ENCODE measurements around the gene KLHL18. TPM values are rescaled to one million over a fixed set of nuclear protein-coding genes. Genes with fewer than 3 reads are reported as not detected.
A peak's percentile ranks its signal among the peaks of the same experiment; 100 is the strongest.
"Not testable (repeated sequence)": the region's sequence is repeated elsewhere in the genome, so short reads cannot be mapped to it uniquely, and the experiment has no call there.

Gene KLHL18
- total RNA-seq, 1 donor from 2014 or later, result 36.1 TPM

GRCh38 chr3:47291158-47291753 is 8.5 kb downstream of the KLHL18 start:
- Mint-ChIP-seq H3K36me3 (ENCODE audit: low read depth) (peaks cover 2% of the 10 kb centered on the region), H3K27me3 (ENCODE audit: low read depth) (no peaks in the 10 kb centered on the region), H3K4me1 (no peaks in the 10 kb centered on the region), H3K4me3 (no peak overlapping the region), H3K27ac (ENCODE audit: unreplicated experiment) (no peak overlapping the region), H3K9me3 (no peaks in the 10 kb centered on the region)
- no peak for DNase-seq (ENCODE audit: low read depth, low spot score)
- no peak for TF ChIP-seq CTCF (conservative IDR thresholded peaks at IDR 0.05)

- not testable (repeated sequence) for DNase-seq (ENCODE audit: low read depth, low spot score); H3K36me3 Mint-ChIP-seq (ENCODE audit: low read depth); H3K4me3 Mint-ChIP-seq; H3K4me1 Mint-ChIP-seq; H3K9me3 Mint-ChIP-seq; H3K27ac Mint-ChIP-seq (ENCODE audit: unreplicated experiment); H3K27me3 Mint-ChIP-seq (ENCODE audit: low read depth)
Observed at GRCh38 chr3:47291754-47292420, 9.1 kb downstream of the KLHL18 start.

- Mint-ChIP-seq H3K27ac (ENCODE audit: unreplicated experiment) (no peak overlapping the region), H3K9me3 (no peaks in the 10 kb centered on the region), H3K4me1 (no peaks in the 10 kb centered on the region), H3K36me3 (ENCODE audit: low read depth) (no peaks in the 10 kb centered on the region), H3K4me3 (no peak overlapping the region), H3K27me3 (ENCODE audit: low read depth) (no peaks in the 10 kb centered on the region)
- DNase-seq (ENCODE audit: low read depth, low spot score), result no peak
- TF ChIP-seq CTCF (conservative IDR thresholded peaks at IDR 0.05), result no peak
Observed at GRCh38 chr3:47293822-47294221, 11.1 kb downstream of the KLHL18 start.

- Mint-ChIP-seq H3K4me1 (no peaks in the 10 kb centered on the region), H3K27me3 (ENCODE audit: low read depth) (no peaks in the 10 kb centered on the region), H3K4me3 (no peak overlapping the region), H3K27ac (ENCODE audit: unreplicated experiment) (no peak overlapping the region), H3K9me3 (no peaks in the 10 kb centered on the region), H3K36me3 (ENCODE audit: low read depth) (no peaks in the 10 kb centered on the region)
- no peak for TF ChIP-seq CTCF (conservative IDR thresholded peaks at IDR 0.05)
- no peak for DNase-seq (ENCODE audit: low read depth, low spot score)
Observed at GRCh38 chr3:47294392-47294791, 11.6 kb downstream of the KLHL18 start.

GRCh38 chr3:47295322-47295721 is 12.6 kb downstream of the KLHL18 start:
- H3K4me3 Mint-ChIP-seq, result no peak overlapping the region
- H3K4me1 Mint-ChIP-seq, result no peaks in the 10 kb centered on the region
- no peaks in the 10 kb centered on the region for H3K27me3 Mint-ChIP-seq (ENCODE audit: low read depth)
- H3K9me3 Mint-ChIP-seq, result no peaks in the 10 kb centered on the region
- no peak overlapping the region for H3K27ac Mint-ChIP-seq (ENCODE audit: unreplicated experiment)
- no peaks in the 10 kb centered on the region for H3K36me3 Mint-ChIP-seq (ENCODE audit: low read depth)
- DNase-seq (ENCODE audit: low read depth, low spot score), result no peak
- TF ChIP-seq CTCF (conservative IDR thresholded peaks at IDR 0.05), result no peak

- peaks cover 2% of the 10 kb centered on the region for H3K4me1 Mint-ChIP-seq
- no peak for TF ChIP-seq CTCF (conservative IDR thresholded peaks at IDR 0.05)
- no peak for DNase-seq (ENCODE audit: low read depth, low spot score)
- H3K27ac Mint-ChIP-seq (ENCODE audit: unreplicated experiment), result peak overlapping the region; percentile 44
- H3K9me3 Mint-ChIP-seq, result no peaks in the 10 kb centered on the region
- H3K36me3 Mint-ChIP-seq (ENCODE audit: low read depth), result peaks cover 2% of the 10 kb centered on the region
- no peaks in the 10 kb centered on the region for H3K27me3 Mint-ChIP-seq (ENCODE audit: low read depth)
- no peak overlapping the region for H3K4me3 Mint-ChIP-seq
Observed at GRCh38 chr3:47295976-47296375, 13.2 kb downstream of the KLHL18 start.

All from neural crest cell (in vitro differentiated cells).